Neutrophil (primary cell): ENCODE results near the gene UBL4B.

ENCODE experiments used
- H3K27ac ChIP-seq: fragments of 200-600 bp; sonication (generic); 2 replicates; pipeline ENCODE4 v1.5.1; 2016; ENCODE audit warnings: mild to moderate bottlenecking, moderate library complexity
- H3K27me3 ChIP-seq: fragments of 200-600 bp; sonication (generic); 2 replicates; pipeline ENCODE4 v1.6.0; 2016; ENCODE audit warnings: mild to moderate bottlenecking
- H3K36me3 ChIP-seq: fragments of 200-600 bp; sonication (generic); 2 replicates; pipeline ENCODE4 v1.5.1; 2017
- H3K4me1 ChIP-seq, 2 experiments: fragments of 200-600 bp in 1 of 2; sonication (generic) in 1 of 2; 1 replicate in 1 of 2; 2 replicates in 1 of 2; pipeline versions ENCODE4 v1.5.1 to v1.6.1; 2013 to 2016; ENCODE audit warnings: low read depth in 1 of 2, low read length in 1 of 2, mild to moderate bottlenecking in 1 of 2, moderate library complexity in 1 of 2; ENCODE audit not compliant: control insufficient read depth in 1 of 2, insufficient read depth in 1 of 2
- H3K4me3 ChIP-seq, 2 experiments: fragments of 200-600 bp in 1 of 2; sonication (generic) in 1 of 2; 1 replicate in 1 of 2; 2 replicates in 1 of 2; pipeline ENCODE4 v1.5.1; 2013 to 2016; ENCODE audit warnings: low read depth in 1 of 2, low read length in 1 of 2, mild to moderate bottlenecking in 1 of 2, moderate library complexity in 1 of 2
- H3K9me3 ChIP-seq: fragments of 200-600 bp; sonication (generic); 2 replicates; pipeline ENCODE4 v1.5.1; 2016
- CTCF ChIP-seq: fragments of 200-600 bp; sonication (generic); IDR thresholded peaks from 2 replicates; pipeline ENCODE4 v1.5.1; 2016; ENCODE audit warnings: antibody characterized with exemption

UBL4B gene

GRCh38 chr1:110113551-110113950 lies 1.3 kb downstream of the UBL4B start:
- no peak overlapping the region for H3K4me3 ChIP-seq
- H3K9me3 ChIP-seq, result no peaks in the 10 kb centered on the region
- no peak for TF ChIP-seq CTCF
- peaks cover 70% of the 10 kb centered on the region for H3K27me3 ChIP-seq
- no peaks in the 10 kb centered on the region for H3K4me1 ChIP-seq
- H3K36me3 ChIP-seq, result no peaks in the 10 kb centered on the region
- H3K27ac ChIP-seq, result no peak overlapping the region

DNA sequence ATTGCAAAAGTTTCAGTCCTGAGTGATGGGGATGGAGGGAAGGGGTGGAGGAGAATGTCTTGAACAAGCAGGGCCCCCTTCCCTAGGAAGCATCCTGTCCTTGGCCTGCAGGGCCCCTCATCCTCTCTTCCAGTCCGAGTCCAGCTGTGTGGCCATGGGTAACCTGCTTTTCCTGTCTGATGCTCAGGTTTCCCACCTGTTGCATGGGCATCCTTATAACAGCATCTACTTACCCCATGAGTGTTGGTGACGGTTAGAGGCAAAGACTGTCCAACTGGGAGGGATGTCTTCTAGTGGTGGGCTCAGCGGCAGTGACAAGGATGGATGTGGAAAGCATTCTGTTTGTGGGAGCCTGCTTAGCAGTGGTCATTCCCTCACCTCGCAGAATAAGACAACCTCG lies 1.9 kb downstream of the UBL4B start:
- TF ChIP-seq CTCF, result no peak
- Histone ChIP-seq H3K36me3 (no peaks in the 10 kb centered on the region), H3K9me3 (no peaks in the 10 kb centered on the region), H3K4me3 (no peak overlapping the region), H3K27ac (no peak overlapping the region), H3K27me3 (peaks cover 69% of the 10 kb centered on the region), H3K4me1 (no peaks in the 10 kb centered on the region)

GRCh38 chr1:110114784-110115183 lies 2.5 kb downstream of the UBL4B start:
- H3K4me1 ChIP-seq, result no peaks in the 10 kb centered on the region
- no peak overlapping the region for H3K27ac ChIP-seq
- TF ChIP-seq CTCF, result no peak
- H3K4me3 ChIP-seq, result no peak overlapping the region
- no peaks in the 10 kb centered on the region for H3K9me3 ChIP-seq
- H3K27me3 ChIP-seq, result peaks cover 70% of the 10 kb centered on the region
- no peaks in the 10 kb centered on the region for H3K36me3 ChIP-seq

DNA sequence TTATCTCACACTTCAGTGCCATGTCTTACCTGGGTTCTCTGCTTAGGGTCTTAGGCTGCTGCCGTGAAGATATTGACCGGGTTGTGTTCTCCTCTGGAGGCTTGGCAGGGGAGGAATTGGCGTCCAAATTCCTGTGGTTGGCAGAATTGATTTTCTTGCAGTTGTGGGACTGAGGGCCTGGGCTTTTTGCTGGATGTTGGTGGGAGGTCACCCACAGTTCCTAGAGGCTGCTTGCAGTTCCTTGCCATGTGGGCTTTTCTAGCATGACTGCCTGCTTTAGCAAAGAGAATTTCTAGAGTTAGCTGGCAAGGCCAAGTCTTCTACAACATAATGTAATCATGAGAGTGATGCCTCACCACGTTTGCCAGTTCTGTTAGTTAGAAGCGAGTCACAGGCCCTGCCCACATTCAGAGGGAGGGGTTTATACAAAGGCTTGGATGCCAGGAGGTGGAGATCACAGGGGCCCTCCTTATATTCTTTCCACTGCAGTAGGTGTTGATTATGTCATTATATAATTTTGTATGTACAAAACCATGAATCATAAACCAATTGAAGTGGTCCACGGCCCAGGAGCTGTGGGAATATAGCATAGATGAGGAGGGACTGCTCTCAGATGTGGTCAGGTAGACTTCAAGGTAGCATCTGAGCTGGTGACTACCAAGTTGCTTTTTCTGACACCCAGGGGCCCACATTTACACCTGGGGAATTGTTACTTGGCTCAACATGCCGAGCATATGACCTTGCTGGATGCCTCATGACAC lies 6.6 kb downstream of the UBL4B start:
- no peak overlapping the region for H3K27ac ChIP-seq
- no peaks in the 10 kb centered on the region for H3K4me1 ChIP-seq
- peaks cover 68% of the 10 kb centered on the region for H3K27me3 ChIP-seq
- H3K4me3 ChIP-seq, result no peak overlapping the region
- no peaks in the 10 kb centered on the region for H3K36me3 ChIP-seq
- H3K9me3 ChIP-seq, result no peaks in the 10 kb centered on the region
- TF ChIP-seq CTCF, result no peak

GRCh38 chr1:110119843-110120242 lies 7.6 kb downstream of the UBL4B start:
- no peaks in the 10 kb centered on the region for H3K9me3 ChIP-seq
- no peak overlapping the region for H3K27ac ChIP-seq
- peaks cover 64% of the 10 kb centered on the region for H3K27me3 ChIP-seq
- no peaks in the 10 kb centered on the region for H3K36me3 ChIP-seq
- no peaks in the 10 kb centered on the region for H3K4me1 ChIP-seq
- TF ChIP-seq CTCF, result no peak
- no peak overlapping the region for H3K4me3 ChIP-seq
